NT2/D1 (cell line): ENCODE data around the gene APMAP.

Experiments used
- DNase-seq: peaks from one replicate; pipeline ENCODE4 v3.0.0-alpha.2; 2011; ENCODE audit warnings: low read depth, low spot score
- H3K27me3 ChIP-seq: 2 replicates; pipeline ENCODE4 v1.6.0; 2011; ENCODE audit warnings: mild to moderate bottlenecking; ENCODE audit not compliant: insufficient read length, insufficient read depth
- H3K36me3 ChIP-seq: 2 replicates; pipeline ENCODE4 v1.6.1; 2011; ENCODE audit warnings: mild to moderate bottlenecking, low read length, mixed read lengths; ENCODE audit not compliant: insufficient read depth, insufficient read length
- H3K4me1 ChIP-seq: 2 replicates; pipeline ENCODE4 v1.5.1; 2011; ENCODE audit not compliant: insufficient read depth, insufficient read length
- H3K4me3 ChIP-seq: 2 replicates; pipeline ENCODE4 v1.5.1; 2011; ENCODE audit warnings: low read depth; ENCODE audit not compliant: insufficient read length
- H3K9ac ChIP-seq: 2 replicates; pipeline ENCODE4 v1.6.0; 2011; ENCODE audit warnings: low read depth; ENCODE audit not compliant: insufficient read length
- H3K9me3 ChIP-seq: 2 replicates; pipeline ENCODE4 v1.5.1; 2011; ENCODE audit warnings: mild to moderate bottlenecking, low read length; ENCODE audit not compliant: insufficient read depth
- SUZ12 ChIP-seq: IDR thresholded peaks from 2 replicates; pipeline ENCODE4 v1.6.1; 2011; ENCODE audit not compliant: insufficient read length, insufficient read depth; ENCODE audit errors: extremely low read depth
- YY1 ChIP-seq: IDR thresholded peaks from 2 replicates; pipeline ENCODE4 v1.6.1; 2011; ENCODE audit not compliant: insufficient read length, insufficient read depth
- ZNF274 ChIP-seq: IDR thresholded peaks from 2 replicates; pipeline ENCODE4 v1.6.1; 2011; ENCODE audit warnings: mild to moderate bottlenecking, low read depth, low read length

Gene APMAP

DNA sequence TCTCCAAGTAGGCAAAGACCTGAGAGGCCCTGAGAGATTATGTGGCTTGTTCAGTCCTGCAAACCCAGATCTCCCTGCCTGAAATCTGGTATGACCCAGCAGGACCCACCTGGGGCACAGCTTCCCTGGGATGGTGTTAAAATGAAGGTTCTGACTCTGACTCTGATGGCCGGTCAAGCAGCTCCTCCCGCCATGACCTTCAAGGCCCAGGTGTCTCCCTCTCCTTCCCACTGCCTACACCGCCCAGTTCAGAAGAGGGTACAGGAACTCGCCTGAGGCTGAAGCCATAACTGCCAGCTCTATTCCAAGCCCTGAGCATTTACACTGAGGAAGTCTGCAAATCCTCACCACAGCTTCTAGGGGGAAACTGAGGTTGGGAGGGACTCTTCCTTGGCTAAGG is 49.4 kb downstream of the APMAP start:
- Histone ChIP-seq H3K36me3 (no peaks in the 10 kb centered on the region), H3K4me1 (no peaks in the 10 kb centered on the region), H3K9ac (no peak overlapping the region), H3K4me3 (no peak overlapping the region), H3K27me3 (no peaks in the 10 kb centered on the region), H3K9me3 (0 out of 2 replicates have a peak, but pooled peaks cover 15% of the 10 kb centered on the region)
- DNase-seq, result no peak
- no peak for TF ChIP-seq SUZ12
- no peak for TF ChIP-seq ZNF274
- no peak for TF ChIP-seq YY1

DNA sequence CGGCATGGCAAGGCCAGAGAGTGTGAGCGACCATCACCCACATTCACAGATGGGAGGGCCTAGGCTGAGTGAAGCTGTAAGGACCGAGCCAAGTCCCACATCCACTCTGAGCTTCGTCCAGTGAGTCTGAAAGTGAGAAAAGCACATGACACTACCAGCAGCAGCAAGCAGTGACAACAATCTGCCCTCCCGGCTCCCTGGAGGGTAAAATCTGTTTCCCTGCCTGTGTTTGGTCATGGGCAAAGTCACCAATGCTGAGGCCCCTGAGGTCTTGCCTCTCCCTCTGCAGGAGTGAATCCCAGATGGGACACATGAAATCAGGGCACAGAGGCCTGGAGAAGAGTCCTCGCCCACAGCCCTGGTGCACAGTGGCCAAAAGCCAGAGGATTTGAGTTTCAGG is 49.9 kb downstream of the APMAP start:
- Histone ChIP-seq H3K4me1 (no peaks in the 10 kb centered on the region), H3K4me3 (no peak overlapping the region), H3K27me3 (no peaks in the 10 kb centered on the region), H3K36me3 (no peaks in the 10 kb centered on the region), H3K9me3 (0 out of 2 replicates have a peak, but pooled peaks cover 15% of the 10 kb centered on the region), H3K9ac (no peak overlapping the region)
- TF ChIP-seq YY1, result no peak
- no peak for DNase-seq

DNA sequence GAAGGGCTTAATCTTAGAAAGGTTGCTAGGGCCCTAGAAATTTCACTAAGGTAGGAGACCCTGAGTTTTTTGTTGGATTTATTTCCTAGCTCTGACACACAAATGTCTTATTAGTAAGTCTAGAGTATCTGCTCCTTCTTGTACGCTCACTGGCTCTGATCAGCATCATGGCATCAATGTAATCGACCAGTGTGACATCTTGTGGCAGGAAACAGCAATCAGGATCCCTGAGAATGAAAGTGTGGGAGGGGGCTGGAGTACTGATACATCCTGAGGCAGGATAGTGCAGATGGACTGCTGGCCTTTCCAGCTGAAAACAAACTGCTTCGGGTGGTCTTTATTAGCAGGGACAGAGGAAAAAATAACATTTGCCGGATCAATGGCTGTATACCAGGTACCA is 53.5 kb downstream of the APMAP start:
- no peak for TF ChIP-seq YY1
- no peak for TF ChIP-seq SUZ12
- TF ChIP-seq ZNF274, result no peak
- Histone ChIP-seq H3K27me3 (no peaks in the 10 kb centered on the region), H3K4me3 (no peak overlapping the region), H3K9ac (no peak overlapping the region), H3K4me1 (no peaks in the 10 kb centered on the region), H3K36me3 (no peaks in the 10 kb centered on the region), H3K9me3 (peaks cover 24% of the 10 kb centered on the region; the same call in 1 of the 2 replicates)
- no peak for DNase-seq

GRCh38 chr20:24938498-24938897 is 54.1 kb downstream of the APMAP start:
- Histone ChIP-seq H3K36me3 (no peaks in the 10 kb centered on the region), H3K9me3 (peaks cover 24% of the 10 kb centered on the region; the same call in 1 of the 2 replicates), H3K9ac (no peak overlapping the region), H3K4me1 (no peaks in the 10 kb centered on the region), H3K4me3 (no peak overlapping the region), H3K27me3 (no peaks in the 10 kb centered on the region)
- no peak for DNase-seq
- TF ChIP-seq ZNF274 (no peak), SUZ12 (no peak), YY1 (no peak)

GRCh38 chr20:24937579-24937978 is 55.0 kb downstream of the APMAP start:
- no peak for DNase-seq

GRCh38 chr20:24936526-24937407 is 55.8 kb downstream of the APMAP start:
- Histone ChIP-seq H3K27me3 (no peaks in the 10 kb centered on the region), H3K36me3 (no peaks in the 10 kb centered on the region), H3K9me3 (peaks cover 20% of the 10 kb centered on the region; the same call in 1 of the 2 replicates), H3K4me3 (no peak overlapping the region), H3K9ac (no peak overlapping the region), H3K4me1 (no peaks in the 10 kb centered on the region)
- DNase-seq, result no peak
- no peak for TF ChIP-seq ZNF274

More at GRCh38 chr20:24937579-24937978, 55.0 kb downstream of the APMAP start:
- Histone ChIP-seq H3K9me3 (peaks cover 24% of the 10 kb centered on the region; the same call in 1 of the 2 replicates), H3K27me3 (no peaks in the 10 kb centered on the region), H3K4me1 (no peaks in the 10 kb centered on the region), H3K36me3 (no peaks in the 10 kb centered on the region), H3K9ac (no peak overlapping the region), H3K4me3 (no peak overlapping the region)
- TF ChIP-seq YY1, result no peak
- no peak for TF ChIP-seq SUZ12
- TF ChIP-seq ZNF274, result no peak

GRCh38 chr20:24935766-24936525 is 56.6 kb downstream of the APMAP start:
- Histone ChIP-seq H3K27me3 (no peaks in the 10 kb centered on the region), H3K36me3 (no peaks in the 10 kb centered on the region), H3K4me3 (no peak overlapping the region), H3K4me1 (no peaks in the 10 kb centered on the region), H3K9ac (no peak overlapping the region), H3K9me3 (peaks cover 12% of the 10 kb centered on the region; the same call in 1 of the 2 replicates)
- no peak for DNase-seq
- TF ChIP-seq YY1 (no peak), SUZ12 (no peak), ZNF274 (no peak)
